ENCODE measurements around the gene UNC13C.

Gene UNC13C

DNA sequence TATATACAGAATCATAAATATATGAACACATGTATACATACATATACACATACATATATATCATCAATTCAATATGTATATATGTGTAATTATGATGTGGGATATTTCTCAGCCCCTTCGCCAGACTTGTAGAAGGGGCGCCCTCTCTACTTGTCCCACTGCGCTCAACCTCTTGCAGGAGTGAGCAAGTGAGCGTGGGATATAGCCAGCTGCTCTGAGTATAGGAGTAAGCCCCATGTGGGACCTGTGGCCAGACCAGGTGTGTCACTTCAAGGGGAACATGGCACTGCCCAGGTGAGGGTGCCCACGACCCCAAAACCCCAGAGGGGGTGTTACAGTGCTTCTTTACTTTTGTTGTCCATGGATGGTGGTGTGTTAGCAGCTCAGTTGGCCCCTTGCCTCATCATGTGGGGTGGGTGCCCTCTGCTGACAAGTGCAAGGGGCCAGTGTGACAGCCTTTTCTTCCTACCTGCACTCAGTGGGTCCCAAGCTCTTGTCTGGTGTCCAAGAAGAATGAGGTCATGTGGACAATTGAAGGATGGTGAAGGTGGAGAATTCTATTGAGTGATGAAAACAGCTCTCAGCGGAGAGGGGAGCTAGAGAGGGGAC, 304.1 kb downstream of the UNC13C start:
- DNase-seq (ENCODE audit: low read depth, low spot score): no peak
- no peak overlapping the region for H3K27ac ChIP-seq

GRCh38 chr15:54288049-54288448, 309.8 kb downstream of the UNC13C start:
- no peak for DNase-seq (ENCODE audit: low read depth, low spot score)

GRCh38 chr15:54289590-54290136, 311.4 kb downstream of the UNC13C start:
- no peak for DNase-seq (ENCODE audit: low read depth, low spot score)
- H3K27ac ChIP-seq: no peak overlapping the region

More at GRCh38 chr15:54288049-54288448, 309.8 kb downstream of the UNC13C start:
- H3K27ac ChIP-seq: no peak overlapping the region

DNA sequence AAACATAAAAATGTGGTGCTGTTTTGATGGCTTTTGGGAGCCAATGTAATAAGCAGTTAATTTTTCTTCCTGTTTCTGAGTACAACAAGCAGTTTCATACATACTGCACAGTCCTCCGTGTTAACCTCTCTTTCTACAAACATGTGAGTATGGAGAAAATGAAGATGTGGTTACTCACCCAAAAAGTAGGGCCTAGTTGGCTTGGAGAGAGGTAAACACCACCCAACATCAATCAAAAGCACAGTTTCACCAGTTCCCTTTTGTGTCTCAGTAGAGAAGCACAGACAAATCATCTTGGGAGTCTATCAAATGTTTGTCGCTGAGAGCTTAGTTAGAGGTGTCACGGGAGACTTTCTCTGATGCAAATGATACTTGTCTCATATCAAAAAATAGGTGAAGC, 320.2 kb downstream of the UNC13C start:
- no peak for DNase-seq (ENCODE audit: low read depth, low spot score)

DNA sequence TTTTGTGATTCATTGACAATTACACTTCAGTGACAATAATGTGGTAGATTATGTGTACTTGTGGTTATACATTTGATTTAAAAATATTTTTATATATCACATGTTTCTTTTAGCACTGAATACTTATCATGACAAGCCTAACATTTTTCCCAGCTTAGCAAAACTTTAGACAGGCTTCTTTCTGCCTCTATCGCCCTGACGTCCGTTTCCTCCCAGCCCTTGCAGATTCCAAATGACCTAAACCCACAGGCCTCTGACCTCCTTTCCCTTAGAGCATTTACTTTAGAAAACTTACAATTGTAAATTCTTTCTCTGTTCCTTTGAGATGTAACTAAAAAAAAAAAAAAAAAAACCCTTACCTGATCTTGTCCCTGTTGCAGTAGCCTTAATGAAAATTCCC, 326.1 kb downstream of the UNC13C start:
- no peak overlapping the region for H3K27ac ChIP-seq
- DNase-seq (ENCODE audit: low read depth, low spot score): no peak

More for the DNA sequence above, 320.2 kb downstream of the UNC13C start:
- no peak overlapping the region for H3K27ac ChIP-seq

GRCh38 chr15:54305138-54305537, 326.9 kb downstream of the UNC13C start:
- no peak for DNase-seq (ENCODE audit: low read depth, low spot score)
- H3K27ac ChIP-seq: no peak overlapping the region

DNA sequence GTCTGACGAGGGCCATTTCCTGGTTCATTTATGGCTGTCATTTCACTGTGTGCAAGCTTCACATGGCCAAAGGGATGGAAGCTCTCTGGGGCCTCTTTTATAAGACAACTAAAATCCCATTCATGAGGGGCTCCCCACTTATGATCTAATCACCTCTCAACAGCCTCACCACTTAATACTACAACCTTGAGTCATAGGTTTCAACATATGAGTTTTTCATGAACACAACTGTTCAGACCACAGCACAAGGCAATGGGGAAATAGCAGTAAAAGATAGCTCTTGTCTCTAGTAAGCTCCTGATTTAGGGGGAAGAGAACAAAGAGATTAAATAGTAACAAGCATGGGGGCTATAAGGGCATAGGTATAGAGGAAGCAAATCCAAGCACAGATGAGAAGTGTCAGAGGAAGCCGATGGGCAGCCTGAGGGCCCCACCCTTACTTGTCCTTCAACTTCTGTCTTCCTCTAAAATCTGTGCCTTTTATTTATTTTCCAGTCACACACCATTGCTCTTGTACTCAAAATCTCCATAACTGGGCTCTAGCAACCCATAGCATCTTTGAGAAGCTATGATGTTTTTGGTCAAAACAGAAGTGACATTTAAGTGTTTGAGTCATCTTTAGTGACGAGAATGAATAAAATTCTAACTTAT, 329.1 kb downstream of the UNC13C start:
- no peak for DNase-seq (ENCODE audit: low read depth, low spot score)

GRCh38 chr15:54307926-54308325, 329.7 kb downstream of the UNC13C start:
- DNase-seq (ENCODE audit: low read depth, low spot score): no peak
- no peak overlapping the region for H3K27ac ChIP-seq

More for the DNA sequence above, 329.1 kb downstream of the UNC13C start:
- H3K27ac ChIP-seq: no peak overlapping the region

GRCh38 chr15:54312528-54312927, 334.3 kb downstream of the UNC13C start:
- no peak overlapping the region for H3K27ac ChIP-seq
- no peak for DNase-seq (ENCODE audit: low read depth, low spot score)

GRCh38 chr15:54321426-54321825, 343.2 kb downstream of the UNC13C start:
- no peak for DNase-seq (ENCODE audit: low read depth, low spot score)

GRCh38 chr15:54322341-54322740, 344.1 kb downstream of the UNC13C start:
- DNase-seq (ENCODE audit: low read depth, low spot score): no peak
- H3K27ac ChIP-seq: no peak overlapping the region

More at GRCh38 chr15:54321426-54321825, 343.2 kb downstream of the UNC13C start:
- no peak overlapping the region for H3K27ac ChIP-seq

DNA sequence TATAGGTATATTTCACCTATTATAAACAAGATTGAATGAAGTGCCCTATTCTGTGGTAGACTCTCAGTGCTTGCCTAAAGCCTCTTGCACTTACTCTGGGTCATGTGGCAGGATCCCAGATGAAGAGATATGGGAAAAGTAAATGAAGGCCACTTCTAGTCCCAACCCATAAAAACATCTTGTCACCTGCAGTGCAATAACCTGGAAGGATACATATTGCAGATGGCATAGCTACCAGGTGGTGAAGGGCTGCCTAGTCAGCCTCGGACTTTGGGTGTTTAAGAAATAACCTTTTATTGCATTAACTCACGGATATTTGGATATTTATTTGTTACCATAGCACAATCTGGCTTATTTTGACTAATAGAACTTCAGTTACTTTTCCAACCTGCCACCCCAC, 367.1 kb downstream of the UNC13C start:
- no peak overlapping the region for H3K27ac ChIP-seq
- no peak for DNase-seq (ENCODE audit: low read depth, low spot score)

DNA sequence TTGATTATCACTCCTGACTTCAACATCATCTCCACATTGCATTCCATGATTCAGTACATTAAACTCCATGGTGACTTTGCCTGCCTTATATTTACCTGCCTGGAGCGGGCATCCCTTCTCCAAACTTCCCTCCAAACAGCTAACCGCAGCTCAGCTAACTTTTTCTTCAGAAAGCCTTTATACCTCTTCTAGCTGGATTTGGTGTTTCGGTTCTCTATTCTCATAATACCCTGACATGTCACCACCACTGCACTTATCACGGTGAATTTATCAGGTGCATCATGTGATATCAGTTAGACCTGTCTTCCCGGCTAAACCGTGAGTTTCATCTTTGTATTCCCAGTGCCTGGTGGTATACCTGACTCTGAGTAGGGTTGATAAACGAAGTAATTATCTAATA, 367.6 kb downstream of the UNC13C start:
- no peak for DNase-seq (ENCODE audit: low read depth, low spot score)
- no peak overlapping the region for H3K27ac ChIP-seq

GRCh38 chr15:54347082-54347827, 369.0 kb downstream of the UNC13C start:
- H3K27ac ChIP-seq: no peak overlapping the region

GRCh38 chr15:54353726-54354125, 375.5 kb downstream of the UNC13C start:
- H3K27ac ChIP-seq: no peak overlapping the region
- DNase-seq (ENCODE audit: low read depth, low spot score): no peak

More at GRCh38 chr15:54347082-54347827, 369.0 kb downstream of the UNC13C start:
- no peak for DNase-seq (ENCODE audit: low read depth, low spot score)

- DNase-seq (ENCODE audit: low read depth, low spot score): no peak
- H3K27ac ChIP-seq: no peak overlapping the region
These were observed 376.1 kb downstream of the UNC13C start for GRCh38 chr15:54354341-54354740.

- H3K27ac ChIP-seq: no peak overlapping the region
- DNase-seq (ENCODE audit: low read depth, low spot score): no peak
These were observed 386.7 kb downstream of the UNC13C start for GRCh38 chr15:54364961-54365360.

GRCh38 chr15:54373332-54373731, 395.1 kb downstream of the UNC13C start:
- no peak overlapping the region for H3K27ac ChIP-seq
- no peak for DNase-seq (ENCODE audit: low read depth, low spot score)

DNA sequence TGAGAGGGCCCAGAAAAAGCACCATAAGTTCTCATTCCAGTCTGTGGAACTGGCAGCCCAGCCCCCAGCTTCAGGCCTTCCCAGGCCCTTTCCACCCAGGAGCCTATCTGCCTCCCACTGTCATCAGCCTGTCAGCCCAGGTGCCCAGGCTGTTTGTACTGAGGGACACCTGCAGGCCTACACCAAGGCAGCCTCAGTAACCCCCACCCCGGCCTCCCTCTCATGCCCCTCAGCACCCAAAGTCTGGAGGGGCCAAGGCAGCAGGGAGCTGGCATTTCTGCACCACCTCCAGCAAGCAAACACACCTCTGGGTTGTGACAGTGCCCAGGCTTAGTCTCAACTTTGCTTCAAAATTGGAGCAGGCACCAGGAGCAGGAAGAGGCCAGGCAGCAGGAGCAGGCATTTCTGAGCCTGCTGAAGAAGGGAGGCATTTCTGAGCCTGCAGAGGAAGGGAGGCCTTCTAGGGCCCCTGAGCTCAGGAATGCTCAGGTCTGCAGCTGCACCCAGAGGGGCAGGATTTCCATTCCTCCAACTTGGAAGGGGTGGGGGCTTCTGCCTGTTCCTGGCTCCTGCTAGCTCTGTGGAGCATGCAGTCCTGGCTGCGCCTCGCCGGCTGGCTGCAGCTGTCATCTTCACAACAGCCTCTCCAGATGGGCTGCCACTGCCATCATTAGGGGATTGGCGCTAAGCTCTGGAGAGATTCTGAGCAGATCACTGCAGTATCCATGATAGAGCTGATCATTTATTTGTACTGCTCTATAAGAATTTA, 396.1 kb downstream of the UNC13C start:
- no peak for DNase-seq (ENCODE audit: low read depth, low spot score)
- H3K27ac ChIP-seq: no peak overlapping the region

GRCh38 chr15:54387799-54388198, 409.6 kb downstream of the UNC13C start:
- DNase-seq (ENCODE audit: low read depth, low spot score): no peak

More at GRCh38 chr15:54387799-54388198, 409.6 kb downstream of the UNC13C start:
- H3K27ac ChIP-seq: no peak overlapping the region
